D721Med (cell line): ENCODE data around the gene CDH4.

Experiments
- DNase-seq: peaks from one replicate; pipeline ENCODE4 v3.0.0; 2011; ENCODE audit warnings: low spot score; ENCODE audit not compliant: insufficient read length
- FAIRE-seq: peaks from 2 replicates; lab custom pipeline; 2011; peaks lifted over from hg19 to GRCh38; lab: Jason Lieb, UNC
- CTCF ChIP-seq: IDR thresholded peaks from 2 replicates; pipeline ENCODE4 v1.5.1; 2012; ENCODE audit warnings: mild to moderate bottlenecking, control low read depth; ENCODE audit not compliant: insufficient read depth; ENCODE audit errors: missing control alignments

CDH4 gene

GRCh38 chr20:61601853-61602252 is 349.8 kb downstream of the CDH4 start:
- no peak for FAIRE-seq
- TF ChIP-seq CTCF, result no peak
- no peak for DNase-seq

GRCh38 chr20:61603715-61604114 is 351.7 kb downstream of the CDH4 start:
- no peak for DNase-seq
- FAIRE-seq, result no peak
- no peak for TF ChIP-seq CTCF

- no peak for TF ChIP-seq CTCF
- DNase-seq (no peak), FAIRE-seq (no peak)
These were observed 352.5 kb downstream of the CDH4 start for GRCh38 chr20:61604549-61604948.

DNA sequence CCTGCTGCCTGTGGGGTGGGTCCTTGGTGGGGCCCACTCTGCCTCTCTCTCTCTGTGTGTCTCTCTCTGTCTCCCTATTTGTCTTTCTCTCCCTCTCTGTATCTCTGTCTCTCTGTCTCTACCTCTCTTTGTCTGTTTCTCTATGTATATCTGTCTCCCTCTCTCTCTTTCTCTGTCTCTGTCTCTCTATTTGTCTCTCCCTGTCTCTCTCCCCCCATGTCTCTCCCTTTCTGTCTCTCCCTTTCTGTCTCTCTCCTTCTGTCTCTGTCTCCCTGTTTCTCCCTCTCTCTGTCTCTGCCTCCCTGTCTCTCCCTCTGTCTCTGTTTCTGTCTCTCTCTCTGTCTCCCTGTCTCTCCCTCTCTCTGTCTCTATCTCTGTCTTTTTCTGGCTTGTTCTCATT is 353.2 kb downstream of the CDH4 start:
- no peak for TF ChIP-seq CTCF
- FAIRE-seq, result no peak
- no peak for DNase-seq

GRCh38 chr20:61605862-61606557 is 353.9 kb downstream of the CDH4 start:
- no peak for FAIRE-seq
- TF ChIP-seq CTCF, result no peak
- DNase-seq, result no peak

GRCh38 chr20:61608275-61609085 is 356.4 kb downstream of the CDH4 start:
- FAIRE-seq, result no peak
- TF ChIP-seq CTCF, result no peak

DNA sequence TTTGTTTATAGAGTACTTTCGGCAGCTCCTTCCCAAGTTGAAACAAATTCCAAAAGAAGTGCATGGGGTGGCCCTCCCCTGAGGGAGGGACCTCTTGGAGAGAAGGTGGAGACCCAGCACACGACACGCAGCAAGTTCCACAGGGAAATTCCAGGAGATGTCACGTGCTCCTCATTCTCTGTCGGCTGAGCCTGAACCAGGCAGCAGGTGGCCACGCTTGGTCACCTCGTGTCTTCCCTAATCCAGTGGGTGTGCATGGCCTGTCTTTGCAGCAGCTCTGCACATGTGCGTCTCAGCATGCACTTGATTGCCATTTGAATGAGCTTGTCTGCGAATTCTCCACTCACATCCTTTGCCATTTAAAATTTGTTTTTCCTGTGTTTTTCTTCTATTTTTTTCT is 357.4 kb downstream of the CDH4 start:
- DNase-seq (no peak), FAIRE-seq (no peak)
- TF ChIP-seq CTCF, result no peak

More at GRCh38 chr20:61608275-61609085, 356.4 kb downstream of the CDH4 start:
- no peak for DNase-seq
